ENCODE measurements around the gene A2ML1. TPM values are rescaled to one million over a fixed set of nuclear protein-coding genes. Genes with fewer than 3 reads are reported as not detected.
"Not testable (repeated sequence)": the region's sequence is repeated elsewhere in the genome, so short reads cannot be mapped to it uniquely, and the experiment has no call there.

Gene A2ML1
- total RNA-seq, 1 donor from 2014 or later = 0.41 TPM

DNA sequence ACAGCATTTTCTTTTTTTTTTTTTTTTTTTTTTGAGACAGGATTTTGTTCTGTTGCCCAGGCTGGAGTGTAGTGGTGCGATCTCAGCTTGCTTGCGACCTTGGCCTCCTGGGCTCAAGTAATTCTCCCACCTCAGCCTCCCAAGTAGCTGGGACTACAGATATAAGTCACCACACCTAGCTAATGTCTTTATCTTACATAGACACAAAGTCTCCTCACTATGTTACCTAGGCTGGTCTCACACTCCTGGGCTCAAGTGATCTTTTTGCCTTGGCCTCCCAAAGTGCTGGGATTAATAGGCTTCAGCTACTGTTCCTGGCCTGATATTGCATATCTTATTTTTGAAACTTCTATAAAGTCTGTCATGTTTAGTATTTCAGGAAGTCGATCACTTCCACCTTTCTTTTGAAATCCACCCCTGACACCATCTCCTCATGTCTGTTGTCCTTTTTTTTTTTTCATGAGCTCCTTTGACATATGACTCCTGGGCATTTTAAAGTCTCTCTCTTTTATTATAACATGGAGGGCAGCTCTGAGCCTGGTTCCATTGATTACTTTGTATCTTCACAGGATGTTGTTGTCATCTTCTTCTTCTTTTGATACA, 5.9 kb upstream of the A2ML1 start:
- DNase-seq (ENCODE audit: low spot score in 2 of 2) (no peak), FAIRE-seq (no peak)

DNA sequence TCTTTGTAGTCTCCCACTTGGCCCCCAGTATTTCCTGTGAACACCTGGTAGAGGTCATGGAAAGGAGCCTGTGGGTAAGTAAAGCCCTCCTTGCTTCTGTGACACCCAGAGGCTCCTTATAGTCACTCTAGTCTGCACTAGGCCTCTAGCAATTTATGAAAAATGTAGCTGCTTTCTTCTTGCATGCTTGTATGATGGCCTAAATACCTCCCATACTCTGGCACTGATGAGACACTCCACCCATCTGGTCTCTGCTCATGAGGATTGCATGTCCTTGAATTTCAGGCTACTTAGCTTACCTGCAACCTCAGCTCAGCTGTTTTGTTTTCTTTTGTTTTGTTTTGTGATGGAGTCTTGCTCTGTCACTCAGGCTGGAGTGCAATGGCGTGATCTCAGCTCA, 4.6 kb upstream of the A2ML1 start:
- no peak for DNase-seq (ENCODE audit: low spot score in 2 of 2)
- FAIRE-seq = no peak

- DNase-seq (ENCODE audit: low spot score in 2 of 2) = no peak
Measured at GRCh38 chr12:8818526-8818925, 3.9 kb upstream of the A2ML1 start.

GRCh38 chr12:8819666-8819980, 2.8 kb upstream of the A2ML1 start:
- DNase-seq (ENCODE audit: low spot score in 2 of 2) (no peak), FAIRE-seq (no peak)

More at GRCh38 chr12:8818526-8818925, 3.9 kb upstream of the A2ML1 start:
- FAIRE-seq = no peak

GRCh38 chr12:8820676-8821407, 1.6 kb upstream of the A2ML1 start:
- FAIRE-seq; DNase-seq (ENCODE audit: low spot score in 2 of 2): not testable (repeated sequence)

GRCh38 chr12:8821591-8821990, 830 bp upstream of the A2ML1 start:
- FAIRE-seq (no peak), DNase-seq (ENCODE audit: low spot score in 2 of 2) (no peak)

- DNase-seq (ENCODE audit: low spot score in 2 of 2) (peak in 1 of 2 donors; percentile 46), FAIRE-seq (no peak)
Measured at GRCh38 chr12:8823565-8824300, 1.3 kb downstream of the A2ML1 start.

DNA sequence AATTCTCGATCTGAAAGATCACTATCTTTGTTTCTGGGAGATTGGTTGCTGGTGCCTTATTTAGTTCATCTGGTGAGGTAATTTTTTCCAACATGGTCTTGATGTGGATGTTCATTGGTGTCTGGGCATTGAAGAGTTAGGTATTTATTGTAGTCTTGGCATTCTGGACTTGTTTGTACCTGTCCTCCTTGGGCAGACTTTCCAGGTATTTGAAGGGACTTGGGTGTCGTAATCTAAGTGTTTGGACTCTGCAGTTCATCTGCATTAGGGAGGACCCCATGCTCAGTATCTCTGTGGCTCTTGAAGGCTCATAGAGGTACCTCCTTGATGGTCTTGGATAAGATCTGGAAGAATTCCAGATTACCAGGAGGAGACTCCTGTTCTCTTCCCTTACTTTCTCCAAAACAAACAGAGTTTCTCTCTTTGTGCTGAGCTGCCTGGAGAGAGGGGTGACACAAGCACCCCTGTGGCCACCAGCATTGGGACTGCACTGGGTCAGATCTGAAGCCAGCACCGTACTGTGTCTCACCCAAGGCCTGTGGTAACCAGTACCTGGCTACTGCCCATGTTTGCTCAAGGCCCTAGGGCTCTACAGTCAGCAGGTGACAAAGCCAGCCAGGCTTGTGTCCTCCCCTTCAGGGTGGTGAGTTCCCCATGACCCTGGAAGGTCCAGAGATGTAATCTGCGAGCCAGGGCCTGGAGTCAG, 5.3 kb downstream of the A2ML1 start:
- DNase-seq (ENCODE audit: low spot score in 2 of 2) (no peak), FAIRE-seq (no peak)

DNA sequence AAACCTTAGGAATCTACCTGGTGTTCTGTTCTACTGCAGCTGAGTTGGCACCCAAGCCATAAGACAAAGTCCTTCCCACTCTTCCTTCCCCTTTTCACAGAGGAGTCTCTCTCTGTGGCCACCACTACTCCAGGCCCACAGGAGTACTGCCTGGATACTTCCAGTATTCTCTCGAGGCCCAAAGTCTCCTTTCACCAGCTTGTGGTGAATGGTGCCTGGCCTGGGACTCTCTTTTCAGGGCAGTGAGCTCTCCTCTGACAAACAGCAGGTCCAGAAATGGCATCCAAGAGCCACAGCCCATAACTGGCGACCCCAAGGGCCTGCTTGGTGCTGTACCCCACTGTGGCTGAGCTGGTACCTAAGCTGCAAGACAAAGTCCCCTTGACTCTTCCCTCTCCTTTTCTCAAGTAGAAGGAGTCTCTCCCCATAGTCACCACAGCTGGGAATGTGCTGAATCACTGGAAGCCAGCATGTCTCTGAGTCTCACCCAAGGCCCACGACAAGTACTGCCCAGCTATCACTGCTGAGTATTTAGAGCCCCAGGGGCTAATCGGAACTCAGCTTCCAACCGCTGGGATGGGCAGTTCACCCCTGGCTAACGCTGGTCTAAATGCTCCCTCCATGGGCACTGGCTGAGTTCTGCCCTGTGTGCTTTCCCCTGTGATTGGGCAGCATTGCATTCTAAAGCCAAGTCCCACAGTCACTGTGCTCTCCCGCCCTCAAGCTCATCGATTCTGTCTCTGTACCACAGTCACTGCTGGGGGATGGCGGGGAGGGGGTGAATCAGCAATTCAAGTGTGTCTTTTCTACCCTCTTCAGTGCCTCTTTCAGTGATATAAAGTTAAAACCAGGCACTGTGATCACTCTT, 6.1 kb downstream of the A2ML1 start:
- FAIRE-seq = no peak
- DNase-seq (ENCODE audit: low spot score in 2 of 2) = no peak

DNA sequence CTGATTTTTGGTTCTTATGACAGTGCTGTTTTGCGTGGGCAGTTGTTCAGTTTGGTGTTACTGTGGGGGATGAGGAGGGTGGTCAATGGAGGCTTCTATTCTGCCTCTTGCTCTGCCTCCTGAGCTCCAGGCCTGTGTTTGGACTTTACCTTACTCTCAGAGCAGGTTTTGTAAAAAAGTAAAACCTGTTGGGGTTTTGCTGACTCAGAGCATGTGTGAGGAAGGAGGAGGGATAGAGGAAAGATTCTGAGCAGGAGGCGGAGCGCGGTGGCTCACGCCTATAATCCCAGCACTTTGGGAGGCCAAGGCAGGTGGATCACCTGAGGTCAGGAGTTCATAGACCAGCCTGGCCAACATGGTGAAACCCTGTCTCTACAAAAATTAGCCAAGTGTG, 6.7 kb downstream of the A2ML1 start:
- FAIRE-seq (no peak), DNase-seq (ENCODE audit: low spot score in 2 of 2) (no peak)

DNA sequence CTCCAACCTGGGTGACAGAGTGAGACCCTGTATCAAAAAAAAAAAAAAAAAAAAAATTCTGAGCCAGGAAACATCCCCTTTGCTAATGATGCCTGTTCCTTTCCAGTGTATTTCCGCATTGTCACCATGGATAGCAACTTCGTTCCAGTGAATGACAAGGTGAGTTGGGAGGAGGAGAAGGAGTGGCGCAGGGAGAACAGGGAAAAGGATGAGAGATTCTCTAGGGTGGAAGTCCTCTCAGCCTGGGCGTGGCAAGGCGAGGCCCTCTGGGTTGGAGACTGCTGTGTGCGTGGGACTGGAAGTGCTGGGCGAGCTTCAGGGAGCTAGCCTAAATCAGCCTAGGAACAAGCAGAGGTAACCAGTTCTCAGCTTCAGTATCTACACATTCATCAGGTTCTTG, 7.2 kb downstream of the A2ML1 start:
- no peak for DNase-seq (ENCODE audit: low spot score in 2 of 2)
- no peak for FAIRE-seq

DNA sequence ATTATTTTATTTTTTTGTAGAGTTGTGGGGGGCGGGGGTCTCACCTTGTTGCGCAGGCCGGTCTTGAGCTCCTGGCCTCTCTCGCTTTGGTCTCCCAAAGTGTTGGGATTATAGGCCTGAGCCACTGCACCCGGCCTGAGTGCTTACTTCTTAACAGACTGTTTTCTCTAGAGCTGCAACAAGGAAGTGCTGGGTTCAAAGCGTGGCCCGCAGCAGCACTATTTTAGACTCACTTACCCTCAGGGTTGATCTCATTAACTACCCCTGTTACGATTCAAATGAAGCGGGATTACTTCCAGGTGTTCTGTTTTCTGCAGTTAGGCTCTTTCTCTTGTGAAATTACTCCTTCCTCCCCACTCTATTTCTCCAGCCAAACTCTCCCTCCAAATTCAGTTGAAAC, 8.7 kb downstream of the A2ML1 start:
- DNase-seq (ENCODE audit: low spot score in 2 of 2) (no peak), FAIRE-seq (no peak)

- no peak for DNase-seq (ENCODE audit: low spot score in 2 of 2)
- FAIRE-seq = no peak
Measured at GRCh38 chr12:8832500-8832899, 10.1 kb downstream of the A2ML1 start.

DNA sequence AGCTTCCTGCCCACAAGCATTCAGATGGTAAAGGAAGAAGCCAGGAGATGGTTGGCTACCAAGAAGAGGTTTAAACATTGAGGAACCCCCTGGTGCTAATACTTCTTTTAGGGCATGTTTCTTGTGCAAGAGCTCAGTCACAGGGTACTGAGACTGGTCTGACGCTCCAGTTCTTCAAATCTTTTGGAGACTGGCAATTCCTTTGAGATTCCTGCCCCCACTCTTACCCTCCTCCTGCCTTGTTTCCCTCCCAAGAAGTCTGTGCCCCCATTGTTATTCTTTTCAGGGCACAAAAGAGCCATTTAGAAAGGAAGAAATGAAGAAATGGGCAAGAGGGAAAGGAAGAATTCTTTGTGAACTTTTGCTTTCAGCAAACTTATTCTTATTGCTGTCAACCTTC, 11.8 kb downstream of the A2ML1 start:
- no peak for FAIRE-seq

GRCh38 chr12:8837291-8837690, 14.9 kb downstream of the A2ML1 start:
- DNase-seq (ENCODE audit: low spot score in 2 of 2) = no peak
- no peak for FAIRE-seq

More for the DNA sequence above, 11.8 kb downstream of the A2ML1 start:
- DNase-seq (ENCODE audit: low spot score in 2 of 2) = no peak

- FAIRE-seq (no peak), DNase-seq (ENCODE audit: low spot score in 2 of 2) (no peak)
Measured at GRCh38 chr12:8840321-8840720, 17.9 kb downstream of the A2ML1 start.

DNA sequence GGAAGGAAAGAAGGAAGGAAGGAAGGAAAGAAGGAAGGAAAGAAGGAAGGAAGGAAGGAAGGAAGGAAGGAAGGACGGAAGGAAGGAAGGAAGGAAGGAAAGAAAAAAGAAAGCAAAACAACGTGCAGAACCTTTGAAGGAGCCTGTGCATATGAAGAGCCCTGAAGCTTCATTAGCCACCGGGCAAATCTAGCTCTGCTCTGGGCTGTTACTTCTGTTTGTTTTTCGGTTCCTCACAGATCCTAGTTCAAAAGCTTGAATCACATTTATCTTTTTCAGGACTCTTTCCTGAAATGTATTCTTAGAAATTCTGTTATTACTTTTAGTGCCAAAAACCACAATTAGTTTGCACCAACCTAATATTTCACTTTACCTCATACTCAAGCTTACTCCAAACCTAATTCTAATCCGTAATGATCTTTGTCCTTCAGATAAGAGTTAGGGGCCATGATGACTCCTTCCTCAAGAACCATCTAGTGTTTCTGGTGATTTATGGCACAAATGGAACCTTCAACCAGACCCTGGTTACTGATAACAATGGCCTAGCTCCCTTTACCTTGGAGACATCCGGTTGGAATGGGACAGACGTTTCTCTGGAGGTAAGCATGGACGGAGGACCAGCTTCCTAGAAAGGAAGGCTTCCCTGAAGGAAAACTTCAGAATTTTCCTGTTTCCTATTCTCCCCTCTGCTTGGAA, 18.7 kb downstream of the A2ML1 start:
- FAIRE-seq (no peak), DNase-seq (ENCODE audit: low spot score in 2 of 2) (no peak)

GRCh38 chr12:8841778-8842177, 19.4 kb downstream of the A2ML1 start:
- no peak for DNase-seq (ENCODE audit: low spot score in 2 of 2)
- no peak for FAIRE-seq

DNA sequence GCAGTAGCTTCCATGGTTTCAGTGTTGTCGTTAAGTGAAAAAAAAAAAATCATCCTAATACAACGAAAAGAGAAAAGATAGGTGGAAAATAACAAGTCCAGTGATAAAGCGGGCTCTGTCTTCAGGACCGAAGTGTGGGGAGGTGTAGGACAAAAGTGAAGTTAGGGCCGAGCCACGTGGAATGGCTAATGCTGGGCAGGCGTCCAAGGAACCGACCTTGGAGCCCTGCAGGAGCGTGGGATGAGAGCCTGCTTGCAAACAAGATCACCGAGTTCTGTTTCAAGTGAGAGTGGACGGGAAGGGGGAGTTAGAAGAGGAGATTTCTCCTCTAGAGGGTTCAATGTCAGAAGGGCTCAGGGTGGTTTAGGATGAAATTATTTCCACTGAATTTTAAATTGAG, 22.2 kb downstream of the A2ML1 start:
- peak in 1 of 2 donors; percentile 45 for DNase-seq (ENCODE audit: low spot score in 2 of 2)
- FAIRE-seq = no peak

DNA sequence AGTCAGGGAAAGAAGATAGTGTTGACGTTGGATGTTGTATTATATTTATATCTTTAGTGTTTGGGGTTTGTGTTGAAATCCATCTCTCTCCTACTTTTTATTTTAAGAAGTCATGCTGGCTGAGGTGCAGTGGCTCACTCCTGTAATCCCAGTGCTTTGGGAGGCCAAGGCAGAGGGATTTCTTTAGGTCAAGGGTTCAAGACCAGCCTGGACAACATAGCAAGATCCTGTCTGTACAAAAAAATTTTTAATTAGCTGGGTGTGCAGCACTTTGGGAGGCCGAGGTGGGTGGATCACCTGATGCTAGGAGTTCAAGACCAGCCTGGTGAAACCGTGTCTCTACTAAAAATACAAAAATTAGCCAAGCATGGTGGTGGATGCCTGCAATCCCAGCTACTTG, 23.9 kb downstream of the A2ML1 start:
- DNase-seq (ENCODE audit: low spot score in 2 of 2) = no peak
- FAIRE-seq = no peak
